ENCODE data around the gene PAXX. TPM values are rescaled to one million over a fixed set of nuclear protein-coding genes. Genes with fewer than 3 reads are reported as not detected.

Gene PAXX
- total and polyA plus RNA-seq, 2 donors (not counting 1 experiment from before 2014, with no cell fraction given), result 74.8 to 167 TPM

- TF ChIP-seq, protein P1, sequence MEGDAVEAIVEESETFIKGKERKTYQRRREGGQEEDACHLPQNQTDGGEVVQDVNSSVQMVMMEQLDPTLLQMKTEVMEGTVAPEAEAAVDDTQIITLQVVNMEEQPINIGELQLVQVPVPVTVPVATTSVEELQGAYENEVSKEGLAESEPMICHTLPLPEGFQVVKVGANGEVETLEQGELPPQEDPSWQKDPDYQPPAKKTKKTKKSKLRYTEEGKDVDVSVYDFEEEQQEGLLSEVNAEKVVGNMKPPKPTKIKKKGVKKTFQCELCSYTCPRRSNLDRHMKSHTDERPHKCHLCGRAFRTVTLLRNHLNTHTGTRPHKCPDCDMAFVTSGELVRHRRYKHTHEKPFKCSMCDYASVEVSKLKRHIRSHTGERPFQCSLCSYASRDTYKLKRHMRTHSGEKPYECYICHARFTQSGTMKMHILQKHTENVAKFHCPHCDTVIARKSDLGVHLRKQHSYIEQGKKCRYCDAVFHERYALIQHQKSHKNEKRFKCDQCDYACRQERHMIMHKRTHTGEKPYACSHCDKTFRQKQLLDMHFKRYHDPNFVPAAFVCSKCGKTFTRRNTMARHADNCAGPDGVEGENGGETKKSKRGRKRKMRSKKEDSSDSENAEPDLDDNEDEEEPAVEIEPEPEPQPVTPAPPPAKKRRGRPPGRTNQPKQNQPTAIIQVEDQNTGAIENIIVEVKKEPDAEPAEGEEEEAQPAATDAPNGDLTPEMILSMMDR (IDR thresholded peaks at IDR 0.05), result no peak
- no peak for TF ChIP-seq EZH2 (IDR thresholded peaks at IDR 0.05; ENCODE audit: borderline replicate concordance, insufficient read depth, low read depth, low read length, poor library complexity, severe bottlenecking)
- H3K4me2 ChIP-seq (replicated peaks; ENCODE audit: low read depth, low read length, poor library complexity, severe bottlenecking), result no peak overlapping the region
- DNase-seq (no peak), ATAC-seq (ENCODE audit: low read depth) (no peak)
- CTCF ChIA-PET, result interaction anchor here (0.7 to 3.9 kb wide), 8 partner anchors 8 to 251 kb away, joined by 3 to 25 read pairs (median 4); partner anchors contain the start of gene RABL6
- WGBS (ENCODE audit: insufficient coverage), result 88% methylated on average over 12 of the region's 13 CpGs
- intact Hi-C loops (cut with micrococcal nuclease), result no loop called here
- no peak overlapping the region for H3K9ac ChIP-seq (ENCODE audit: low read length)
- H3K4me1 Mint-ChIP-seq, result peaks cover 31% of the 10 kb centered on the region
- POLR2A ChIA-PET, result no interaction called here
- H3K27ac ChIP-seq (ENCODE audit: low read length in 2 of 2), result no peak overlapping the region
- no peak overlapping the region for H2AFZ ChIP-seq (ENCODE audit: insufficient read depth, low read depth, low read length, poor library complexity, severe bottlenecking)
- H3K9me3 ChIP-seq (ENCODE audit: control extremely low read depth in 1 of 3, control insufficient read depth in 2 of 3, insufficient read depth in 1 of 3, low read length in 2 of 3), result peaks cover 0 to 12% (median 0%) of the 10 kb centered on the region in 3 donors
- no peaks in the 10 kb centered on the region for H3K79me2 ChIP-seq (ENCODE audit: control insufficient read depth, insufficient read depth, low read length)
- H4K20me1 ChIP-seq (ENCODE audit: control insufficient read depth, insufficient read depth, low read length, poor library complexity, severe bottlenecking), result no peaks in the 10 kb centered on the region
- H3K36me3 ChIP-seq (replicated peaks in 1 of 2; ENCODE audit: control extremely low read depth in 1 of 2, control insufficient read depth in 1 of 2, extremely low read depth in 1 of 2, insufficient read depth in 2 of 2, low read length in 1 of 2), result no peaks in the 10 kb centered on the region
- H3K27ac Mint-ChIP-seq, result no peak overlapping the region
- no peak overlapping the region for H3K4me3 ChIP-seq (ENCODE audit: control extremely low read depth in 1 of 5, extremely low read depth in 1 of 5, insufficient read depth in 1 of 5, low read depth in 2 of 5, low read length in 4 of 5)
- no peaks in the 10 kb centered on the region for H3K27me3 Mint-ChIP-seq
- peaks cover 0 to 12% (median 1%) of the 10 kb centered on the region in 4 experiments for H3K27me3 ChIP-seq (replicated peaks in 1 of 4; ENCODE audit: control extremely low read depth in 1 of 4, control insufficient read depth in 3 of 4, insufficient read depth in 4 of 4, low read length in 3 of 4)
- H3K9me3 Mint-ChIP-seq (ENCODE audit: insufficient read depth), result no peaks in the 10 kb centered on the region
- H3K4me1 ChIP-seq (ENCODE audit: control insufficient read depth in 2 of 2, insufficient read depth in 2 of 2, low read length in 2 of 2), result peaks cover 30 to 34% of the 10 kb centered on the region in 2 donors
- H3K4me3 Mint-ChIP-seq, result no peak overlapping the region
Measured at GRCh38 chr9:137037035-137037434, 44.8 kb downstream of the PAXX start.

GRCh38 chr9:137037483-137037882 lies 45.3 kb downstream of the PAXX start:
- no peak for TF ChIP-seq EZH2 (IDR thresholded peaks at IDR 0.05; ENCODE audit: borderline replicate concordance, insufficient read depth, low read depth, low read length, poor library complexity, severe bottlenecking)
- TF ChIP-seq, protein P1 (IDR thresholded peaks at IDR 0.05), result no peak
- Histone ChIP-seq H2AFZ (ENCODE audit: insufficient read depth, low read depth, low read length, poor library complexity, severe bottlenecking) (no peak overlapping the region), H3K4me2 (replicated peaks; ENCODE audit: low read depth, low read length, poor library complexity, severe bottlenecking) (no peak overlapping the region), H3K36me3 (replicated peaks in 1 of 2; ENCODE audit: control extremely low read depth in 1 of 2, control insufficient read depth in 1 of 2, extremely low read depth in 1 of 2, insufficient read depth in 2 of 2, low read length in 1 of 2) (no peaks in the 10 kb centered on the region), H3K79me2 (ENCODE audit: control insufficient read depth, insufficient read depth, low read length) (no peaks in the 10 kb centered on the region), H3K27me3 (replicated peaks in 1 of 4; ENCODE audit: control extremely low read depth in 1 of 4, control insufficient read depth in 3 of 4, insufficient read depth in 4 of 4, low read length in 3 of 4) (peaks cover 0 to 12% (median 1%) of the 10 kb centered on the region in 4 experiments), H3K9ac (ENCODE audit: low read length) (no peak overlapping the region), H3K4me3 (ENCODE audit: control extremely low read depth in 1 of 5, extremely low read depth in 1 of 5, insufficient read depth in 1 of 5, low read depth in 2 of 5, low read length in 4 of 5) (no peak overlapping the region), H3K27ac (ENCODE audit: low read length in 2 of 2) (no peak overlapping the region), H3K9me3 (ENCODE audit: control extremely low read depth in 1 of 3, control insufficient read depth in 2 of 3, insufficient read depth in 1 of 3, low read length in 2 of 3) (peaks cover 0 to 10% (median 0%) of the 10 kb centered on the region in 3 donors), H3K4me1 (ENCODE audit: control insufficient read depth in 2 of 2, insufficient read depth in 2 of 2, low read length in 2 of 2) (peaks cover 26 to 30% of the 10 kb centered on the region in 2 donors), H4K20me1 (ENCODE audit: control insufficient read depth, insufficient read depth, low read length, poor library complexity, severe bottlenecking) (no peaks in the 10 kb centered on the region)
- no peak overlapping the region for H3K4me3 Mint-ChIP-seq
- CTCF ChIA-PET, result interaction anchor here (0.8 to 3.9 kb wide), 6 partner anchors 7 to 251 kb away, joined by 3 to 25 read pairs (median 4); partner anchors contain the start of gene RABL6
- H3K27ac Mint-ChIP-seq, result no peak overlapping the region
- H3K9me3 Mint-ChIP-seq (ENCODE audit: insufficient read depth), result no peaks in the 10 kb centered on the region
- DNase-seq (no peak), ATAC-seq (ENCODE audit: low read depth) (no peak)
- POLR2A ChIA-PET, result no interaction called here
- H3K27me3 Mint-ChIP-seq, result no peaks in the 10 kb centered on the region
- H3K4me1 Mint-ChIP-seq, result peaks cover 26% of the 10 kb centered on the region
- WGBS (ENCODE audit: insufficient coverage), result 98% methylated on average over 7 of the region's 10 CpGs
- intact Hi-C loops (cut with micrococcal nuclease), result no loop called here
